Activated naive CD4-positive, alpha-beta T cell treated with anti-CD3 and anti-CD28 coated beads for 36 hours (primary cell): ENCODE data around the gene CCDC141. TPM values are rescaled to one million over a fixed set of nuclear protein-coding genes. Genes with fewer than 3 reads are reported as not detected.

Experiments
- CTCF ChIA-PET: fragments of 350-600 bp; sonication (Branson Sonifier 250); formaldehyde crosslinking; loops from one replicate; lab custom pipeline; 2021; ENCODE audit warnings: antibody characterized with exemption; lab: Charles Lee
- DNase-seq: peaks from one replicate; pipeline ENCODE4 v3.0.0-alpha.2; 2020
- H3K27ac Mint-ChIP-seq: one replicate; pipeline ENCODE4 v1.8.0; 2021; ENCODE audit warnings: mild to moderate bottlenecking, mixed read lengths
- H3K27me3 Mint-ChIP-seq: one replicate; pipeline ENCODE4 v1.8.0; 2021; ENCODE audit warnings: low read depth, mixed read lengths
- H3K36me3 Mint-ChIP-seq: one replicate; pipeline ENCODE4 v1.8.0; 2021; ENCODE audit warnings: low read depth, mixed read lengths
- H3K4me1 Mint-ChIP-seq: one replicate; pipeline ENCODE4 v1.8.0; 2021; ENCODE audit warnings: low read depth, mixed read lengths
- H3K4me3 Mint-ChIP-seq: one replicate; pipeline ENCODE4 v1.8.0; 2021; ENCODE audit warnings: mild to moderate bottlenecking, moderate library complexity, mixed read lengths
- H3K9me3 Mint-ChIP-seq: one replicate; pipeline ENCODE4 v1.8.0; 2021; ENCODE audit warnings: mixed read lengths
- intact Hi-C: fragments of 100-400 bp; cut with micrococcal nuclease; formaldehyde crosslinking; loops from one replicate; pipeline ENCODE4 v1.15.1; 2023
- total RNA-seq, 2 experiments: library from RNA; stranded (reverse); gene quantifications; one replicate each; pipeline ENCODE4 v1.2.3, GENCODE V29; 2021

CCDC141 gene
- total RNA-seq, 2 experiments from 2014 or later: 2.6 to 4.6 TPM

GRCh38 chr2:178829981-178830380 is 220.0 kb downstream of the CCDC141 start:
- intact Hi-C loops: no loop called here

DNA sequence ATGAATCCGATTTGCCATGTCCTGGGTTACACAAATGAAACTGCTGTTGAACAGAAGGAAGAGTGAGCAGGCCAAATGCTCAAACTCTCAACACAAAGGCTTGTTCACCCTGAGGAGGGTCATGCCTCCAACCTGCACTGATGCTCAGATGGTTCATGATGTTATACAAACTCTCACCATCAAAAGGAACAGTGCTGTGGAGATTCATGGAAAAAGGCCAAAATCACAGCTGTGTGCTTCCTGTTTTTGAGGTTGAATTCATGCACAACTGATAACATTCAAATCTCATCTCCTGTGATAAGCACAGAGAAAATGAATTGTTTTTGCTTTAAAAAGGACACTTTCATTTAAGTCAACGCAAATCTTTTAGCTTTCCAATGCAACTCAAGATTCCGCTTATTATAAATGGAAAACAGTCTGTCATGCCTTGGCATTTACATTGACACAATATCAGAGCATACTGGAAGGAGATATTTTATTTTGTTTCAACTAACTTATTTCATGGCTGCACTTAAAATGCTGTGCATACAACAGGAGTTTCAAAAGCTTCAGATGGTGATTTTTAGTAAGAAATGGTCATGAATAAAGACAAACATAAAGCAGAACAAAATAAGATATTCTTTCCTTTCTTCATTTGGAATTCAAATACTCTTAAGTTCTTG is 220.5 kb downstream of the CCDC141 start:
- DNase-seq: no peak
- Mint-ChIP-seq H3K27ac (no peak overlapping the region), H3K36me3 (peaks cover 20% of the 10 kb centered on the region), H3K4me1 (peaks cover 21% of the 10 kb centered on the region), H3K4me3 (no peak overlapping the region), H3K9me3 (peaks cover 2% of the 10 kb centered on the region), H3K27me3 (no peaks in the 10 kb centered on the region)
- intact Hi-C loops: no loop called here
- CTCF ChIA-PET: no interaction called here

More at GRCh38 chr2:178829981-178830380, 220.0 kb downstream of the CCDC141 start:
- Mint-ChIP-seq H3K4me3 (no peak overlapping the region), H3K36me3 (peaks cover 20% of the 10 kb centered on the region), H3K9me3 (peaks cover 2% of the 10 kb centered on the region), H3K27me3 (no peaks in the 10 kb centered on the region), H3K27ac (no peak overlapping the region), H3K4me1 (peaks cover 21% of the 10 kb centered on the region)
- CTCF ChIA-PET: no interaction called here
- DNase-seq: no peak

- Mint-ChIP-seq H3K27ac (no peak overlapping the region), H3K36me3 (peaks cover 20% of the 10 kb centered on the region), H3K4me1 (peaks cover 21% of the 10 kb centered on the region), H3K9me3 (peaks cover 2% of the 10 kb centered on the region), H3K27me3 (no peaks in the 10 kb centered on the region), H3K4me3 (no peak overlapping the region)
- no peak for DNase-seq
- intact Hi-C loops: no loop called here
- CTCF ChIA-PET: no interaction called here
These were observed 221.5 kb downstream of the CCDC141 start for GRCh38 chr2:178828486-178828881.

GRCh38 chr2:178827739-178828485 is 222.0 kb downstream of the CCDC141 start:
- no peaks in the 10 kb centered on the region for H3K27me3 Mint-ChIP-seq
- peaks cover 21% of the 10 kb centered on the region for H3K4me1 Mint-ChIP-seq
- intact Hi-C loops: no loop called here
- peaks cover 2% of the 10 kb centered on the region for H3K9me3 Mint-ChIP-seq
- H3K36me3 Mint-ChIP-seq: peaks cover 18% of the 10 kb centered on the region
- no peak for DNase-seq
- CTCF ChIA-PET: interaction anchor here (1.3 kb wide), 1 partner anchor 302 kb away, joined by 3 read pairs; no protein-coding TSS in a partner anchor
- no peak overlapping the region for H3K27ac Mint-ChIP-seq
- no peak overlapping the region for H3K4me3 Mint-ChIP-seq

- Mint-ChIP-seq H3K27me3 (no peaks in the 10 kb centered on the region), H3K9me3 (peaks cover 2% of the 10 kb centered on the region), H3K36me3 (peaks cover 17% of the 10 kb centered on the region), H3K4me3 (no peak overlapping the region), H3K27ac (no peak overlapping the region), H3K4me1 (peaks cover 21% of the 10 kb centered on the region)
- CTCF ChIA-PET: interaction anchor here (1.3 kb wide), 1 partner anchor 303 kb away, joined by 3 read pairs; no protein-coding TSS in a partner anchor
- no peak for DNase-seq
- intact Hi-C loops: no loop called here
These were observed 222.8 kb downstream of the CCDC141 start for GRCh38 chr2:178827111-178827510.

GRCh38 chr2:178825183-178825582 is 224.8 kb downstream of the CCDC141 start:
- Mint-ChIP-seq H3K9me3 (peaks cover 2% of the 10 kb centered on the region), H3K27me3 (no peaks in the 10 kb centered on the region), H3K36me3 (peaks cover 14% of the 10 kb centered on the region), H3K4me3 (no peak overlapping the region), H3K27ac (no peak overlapping the region), H3K4me1 (peaks cover 17% of the 10 kb centered on the region)
- CTCF ChIA-PET: no interaction called here
- intact Hi-C loops: no loop called here
- no peak for DNase-seq

DNA sequence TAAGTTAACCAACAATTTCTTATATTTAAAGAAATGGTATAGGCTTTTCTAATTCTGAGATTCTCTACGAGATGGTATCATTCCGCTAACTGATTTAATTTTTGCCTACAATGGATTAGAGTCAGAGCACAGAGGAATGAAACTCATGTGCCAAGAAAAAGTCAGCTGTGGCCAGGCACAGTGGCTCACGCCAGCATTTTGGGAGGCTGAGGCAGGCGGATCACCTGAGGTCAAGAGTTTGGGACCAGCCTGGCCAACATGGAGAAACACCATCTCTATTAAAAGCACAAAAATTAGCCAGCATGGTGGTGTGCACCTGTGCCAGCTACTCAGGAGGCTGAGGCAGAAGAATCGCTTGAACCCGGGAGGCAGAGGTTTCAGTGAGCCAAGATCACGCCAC is 225.8 kb downstream of the CCDC141 start:
- peaks cover 2% of the 10 kb centered on the region for H3K9me3 Mint-ChIP-seq
- no peak overlapping the region for H3K27ac Mint-ChIP-seq
- peaks cover 14% of the 10 kb centered on the region for H3K36me3 Mint-ChIP-seq
- H3K4me3 Mint-ChIP-seq: no peak overlapping the region
- CTCF ChIA-PET: no interaction called here
- no peak for DNase-seq
- H3K27me3 Mint-ChIP-seq: no peaks in the 10 kb centered on the region
- H3K4me1 Mint-ChIP-seq: peaks cover 10% of the 10 kb centered on the region
- intact Hi-C loops: no loop called here

- no peaks in the 10 kb centered on the region for H3K36me3 Mint-ChIP-seq
- CTCF ChIA-PET: interaction anchor here (0.6 to 1.6 kb wide), 5 partner anchors 11 to 546 kb away, joined by 3 to 7 read pairs (median 4); no protein-coding TSS in a partner anchor
- no peaks in the 10 kb centered on the region for H3K27me3 Mint-ChIP-seq
- no peaks in the 10 kb centered on the region for H3K9me3 Mint-ChIP-seq
- peaks cover 6% of the 10 kb centered on the region for H3K4me1 Mint-ChIP-seq
- peak overlapping the region; percentile 5 for H3K4me3 Mint-ChIP-seq
- peak overlapping the region; percentile 32 for H3K27ac Mint-ChIP-seq
- DNase-seq: peak; percentile 7
- intact Hi-C loops: no loop called here
These were observed 229.9 kb downstream of the CCDC141 start for GRCh38 chr2:178819992-178820391.

- CTCF ChIA-PET: interaction anchor here (0.8 to 1.6 kb wide), 2 partner anchors 23 to 311 kb away, joined by 3 to 7 read pairs; no protein-coding TSS in a partner anchor
These were observed 230.6 kb downstream of the CCDC141 start for GRCh38 chr2:178819147-178819875.

DNA sequence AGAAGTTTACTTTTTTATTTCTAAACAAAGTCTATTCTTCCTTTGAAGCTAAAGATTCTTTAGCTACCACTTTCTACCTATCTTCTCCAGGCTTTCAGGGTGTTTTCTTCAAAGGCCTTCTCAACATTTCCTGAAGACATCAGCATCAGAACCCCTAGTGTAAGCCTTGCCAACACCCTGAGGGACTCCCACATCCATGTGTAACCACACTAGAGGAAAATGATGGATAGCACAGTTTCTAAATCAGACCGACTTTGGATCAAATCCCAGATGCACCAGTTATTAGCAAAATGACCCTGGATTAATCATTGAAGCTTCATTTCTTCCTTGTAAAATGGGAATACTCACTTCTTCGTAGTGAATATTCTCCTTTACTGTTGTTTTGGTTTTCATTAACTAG is 238.0 kb downstream of the CCDC141 start:
- Mint-ChIP-seq H3K27ac (no peak overlapping the region), H3K4me3 (no peak overlapping the region), H3K9me3 (no peaks in the 10 kb centered on the region), H3K4me1 (no peaks in the 10 kb centered on the region), H3K27me3 (no peaks in the 10 kb centered on the region), H3K36me3 (no peaks in the 10 kb centered on the region)
- intact Hi-C loops: no loop called here
- no peak for DNase-seq
- CTCF ChIA-PET: no interaction called here

More at GRCh38 chr2:178819147-178819875, 230.6 kb downstream of the CCDC141 start:
- no peak overlapping the region for H3K27ac Mint-ChIP-seq
- no peaks in the 10 kb centered on the region for H3K27me3 Mint-ChIP-seq
- intact Hi-C loops: no loop called here
- H3K4me1 Mint-ChIP-seq: peaks cover 6% of the 10 kb centered on the region
- H3K36me3 Mint-ChIP-seq: no peaks in the 10 kb centered on the region
- no peak overlapping the region for H3K4me3 Mint-ChIP-seq
- no peaks in the 10 kb centered on the region for H3K9me3 Mint-ChIP-seq
- no peak for DNase-seq

- H3K4me1 Mint-ChIP-seq: no peaks in the 10 kb centered on the region
- H3K27ac Mint-ChIP-seq: no peak overlapping the region
- intact Hi-C loops: no loop called here
- no peak for DNase-seq
- no peaks in the 10 kb centered on the region for H3K27me3 Mint-ChIP-seq
- no peak overlapping the region for H3K4me3 Mint-ChIP-seq
- no peaks in the 10 kb centered on the region for H3K36me3 Mint-ChIP-seq
- H3K9me3 Mint-ChIP-seq: no peaks in the 10 kb centered on the region
- CTCF ChIA-PET: interaction anchor here (0.7 kb wide), 1 partner anchor 14 kb away, joined by 4 read pairs; no protein-coding TSS in a partner anchor
These were observed 238.9 kb downstream of the CCDC141 start for GRCh38 chr2:178811045-178811444.

DNA sequence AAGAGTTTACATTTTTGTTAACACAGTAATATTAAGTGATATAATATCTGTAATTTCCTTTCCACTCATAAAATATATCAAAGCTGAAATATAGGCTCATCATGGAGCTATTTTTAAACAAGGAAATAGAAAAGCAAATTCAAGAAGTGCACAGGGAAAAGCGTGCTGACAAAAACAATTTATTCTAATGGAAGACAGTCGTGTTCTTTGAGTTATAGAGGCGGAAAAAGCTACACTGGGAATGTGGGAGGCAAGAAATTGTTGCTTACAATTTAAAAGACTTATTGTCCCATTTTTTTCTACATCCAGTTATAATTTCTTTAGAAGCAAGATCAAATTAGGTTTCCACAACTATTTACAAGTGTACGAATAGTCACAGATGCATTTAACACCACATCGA is 239.5 kb downstream of the CCDC141 start:
- no peaks in the 10 kb centered on the region for H3K27me3 Mint-ChIP-seq
- H3K27ac Mint-ChIP-seq: no peak overlapping the region
- CTCF ChIA-PET: no interaction called here
- no peaks in the 10 kb centered on the region for H3K4me1 Mint-ChIP-seq
- no peaks in the 10 kb centered on the region for H3K9me3 Mint-ChIP-seq
- no peak for DNase-seq
- intact Hi-C loops: no loop called here
- no peaks in the 10 kb centered on the region for H3K36me3 Mint-ChIP-seq
- no peak overlapping the region for H3K4me3 Mint-ChIP-seq
